Esophagus squamous epithelium (tissue), 4 donors: ENCODE results near the gene ATG9B.

ENCODE experiments used
- POLR2A ChIP-seq, 4 donors: fragments of 450-650 bp; IDR thresholded peaks; one replicate each; pipeline ENCODE4 v1.6.1; 2017; ENCODE audit warnings: antibody characterized with exemption in 4 of 4, mild to moderate bottlenecking in 4 of 4, moderate library complexity in 3 of 4
- TF ChIP-seq, protein P1 (sequence below), 6 experiments: fragments of 450-650 bp in 4 of 6; fragments of 200-600 bp in 2 of 6; sonication (generic) in 2 of 6; IDR thresholded peaks; one replicate each; pipeline ENCODE4 v1.5.1; 2016 to 2019; ENCODE audit warnings: antibody characterized with exemption in 6 of 6, mild to moderate bottlenecking in 4 of 6, moderate library complexity in 4 of 6

DNA sequence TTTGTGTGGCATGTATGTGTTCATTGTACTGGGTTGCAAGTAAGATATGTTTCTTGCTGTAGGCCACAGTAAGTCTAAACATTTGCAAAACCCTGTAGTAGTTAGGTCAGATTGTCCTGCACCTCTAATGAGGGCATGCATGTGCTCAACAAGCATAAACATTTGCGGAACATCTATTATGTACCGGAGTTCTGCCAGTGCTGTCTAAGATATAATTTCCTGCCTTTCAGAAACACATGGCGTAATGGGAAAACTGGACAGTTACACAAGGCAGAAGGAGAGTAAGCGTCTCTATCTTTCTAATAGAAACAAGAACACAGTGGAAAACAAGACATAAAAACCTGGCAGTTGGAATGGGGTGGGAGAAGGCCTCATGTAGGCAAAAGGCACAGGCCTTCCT is 6.7 kb upstream of the ATG9B start:
- TF ChIP-seq, protein P1, sequence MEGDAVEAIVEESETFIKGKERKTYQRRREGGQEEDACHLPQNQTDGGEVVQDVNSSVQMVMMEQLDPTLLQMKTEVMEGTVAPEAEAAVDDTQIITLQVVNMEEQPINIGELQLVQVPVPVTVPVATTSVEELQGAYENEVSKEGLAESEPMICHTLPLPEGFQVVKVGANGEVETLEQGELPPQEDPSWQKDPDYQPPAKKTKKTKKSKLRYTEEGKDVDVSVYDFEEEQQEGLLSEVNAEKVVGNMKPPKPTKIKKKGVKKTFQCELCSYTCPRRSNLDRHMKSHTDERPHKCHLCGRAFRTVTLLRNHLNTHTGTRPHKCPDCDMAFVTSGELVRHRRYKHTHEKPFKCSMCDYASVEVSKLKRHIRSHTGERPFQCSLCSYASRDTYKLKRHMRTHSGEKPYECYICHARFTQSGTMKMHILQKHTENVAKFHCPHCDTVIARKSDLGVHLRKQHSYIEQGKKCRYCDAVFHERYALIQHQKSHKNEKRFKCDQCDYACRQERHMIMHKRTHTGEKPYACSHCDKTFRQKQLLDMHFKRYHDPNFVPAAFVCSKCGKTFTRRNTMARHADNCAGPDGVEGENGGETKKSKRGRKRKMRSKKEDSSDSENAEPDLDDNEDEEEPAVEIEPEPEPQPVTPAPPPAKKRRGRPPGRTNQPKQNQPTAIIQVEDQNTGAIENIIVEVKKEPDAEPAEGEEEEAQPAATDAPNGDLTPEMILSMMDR (IDR thresholded peaks at IDR 0.05) = no peak
- no peak for TF ChIP-seq POLR2A (IDR thresholded peaks at IDR 0.05)
